Stomach (tissue), 4 donors: Measurements from ENCODE around the gene HARS1.

Experiments
- CTCF ChIP-seq, 7 experiments: fragments of 450-650 bp in 4 of 7; fragments of 200-600 bp in 3 of 7; sonication (generic) in 3 of 7; IDR thresholded peaks; one replicate each; pipeline ENCODE4 v1.5.1; 2016 to 2019; ENCODE audit warnings: antibody characterized with exemption in 7 of 7, control low read depth in 2 of 7, mild to moderate bottlenecking in 1 of 7
- EP300 ChIP-seq: sonication (generic); formaldehyde crosslinking; IDR thresholded peaks from one replicate; pipeline ENCODE4 v1.6.1; 2017; ENCODE audit warnings: antibody characterized with exemption
- POLR2A ChIP-seq, 4 donors: fragments of 450-650 bp; IDR thresholded peaks; one replicate each; pipeline ENCODE4 v1.6.1; 2016; ENCODE audit warnings: antibody characterized with exemption in 4 of 4, control low read depth in 2 of 4, mild to moderate bottlenecking in 1 of 4, moderate library complexity in 1 of 4
- POLR2AphosphoS5 ChIP-seq, 3 donors: sonication (generic); formaldehyde crosslinking; IDR thresholded peaks; one replicate each; pipeline ENCODE4 v1.6.1; 2016; ENCODE audit warnings: antibody characterized with exemption in 3 of 3

- TF ChIP-seq CTCF (IDR thresholded peaks at IDR 0.05): no peak
- TF ChIP-seq EP300: no peak
- no peak for TF ChIP-seq POLR2A (IDR thresholded peaks at IDR 0.05)
- no peak for TF ChIP-seq POLR2AphosphoS5 (IDR thresholded peaks at IDR 0.05)
Observed at GRCh38 chr5:140647042-140647419, 44.1 kb downstream of the HARS1 start.
